GM19324 (cell line): ENCODE data around the gene TMEM95.
"Not testable (repeated sequence)": the region's sequence is repeated elsewhere in the genome, so short reads cannot be mapped to it uniquely, and the experiment has no call there.

Experiments
- ATAC-seq: cut with Tn5 transposase; IDR thresholded peaks from one replicate; pipeline ENCODE4 v1.9.1; 2021; ENCODE audit warnings: mild to moderate bottlenecking, moderate library complexity; ENCODE audit not compliant: unreplicated experiment, low FRiP score

The TMEM95 gene

GRCh38 chr17:7346761-7347614 is 8.0 kb upstream of the TMEM95 start:
- no peak for ATAC-seq

GRCh38 chr17:7347630-7348477 is 7.1 kb upstream of the TMEM95 start:
- no peak for ATAC-seq

- ATAC-seq = no peak
Observed at GRCh38 chr17:7348478-7349242, 6.3 kb upstream of the TMEM95 start.

GRCh38 chr17:7351665-7352502 is 3.1 kb upstream of the TMEM95 start, which contains the start of gene KCTD11:
Gene KCTD11 (plus strand): TSS chr17:7352162.
- ATAC-seq = peak; percentile 69

GRCh38 chr17:7352503-7352889 is 2.5 kb upstream of the TMEM95 start:
- ATAC-seq = no peak

GRCh38 chr17:7352910-7353635 is 1.9 kb upstream of the TMEM95 start:
- no peak for ATAC-seq

- ATAC-seq = no peak
Observed at GRCh38 chr17:7354262-7354843, 603 bp upstream of the TMEM95 start.

GRCh38 chr17:7355573-7355972 is 617 bp downstream of the TMEM95 start:
- ATAC-seq = no peak

- no peak for ATAC-seq
Observed at GRCh38 chr17:7356072-7356549, 1.2 kb downstream of the TMEM95 start.

GRCh38 chr17:7356756-7357155 is 1.8 kb downstream of the TMEM95 start:
- ATAC-seq = no peak

- ATAC-seq = no peak
Observed at GRCh38 chr17:7357381-7357780, 2.4 kb downstream of the TMEM95 start.

- ATAC-seq = no peak
Observed at GRCh38 chr17:7361906-7362305, 7.0 kb downstream of the TMEM95 start.

GRCh38 chr17:7363311-7363710 is 8.4 kb downstream of the TMEM95 start:
- no peak for ATAC-seq

GRCh38 chr17:7365963-7366362 is 11.0 kb downstream of the TMEM95 start:
- not testable (repeated sequence) for ATAC-seq

- ATAC-seq = no peak
Observed at GRCh38 chr17:7367083-7367482, 12.1 kb downstream of the TMEM95 start.

- ATAC-seq = no peak
Observed at GRCh38 chr17:7367918-7368598, 13.1 kb downstream of the TMEM95 start.

- not testable (repeated sequence) for ATAC-seq
Observed at GRCh38 chr17:7368599-7368994, 13.6 kb downstream of the TMEM95 start.

GRCh38 chr17:7369825-7370224 is 14.9 kb downstream of the TMEM95 start:
- ATAC-seq = no peak
